Prostate gland (tissue), 2 donors: ENCODE measurements around the gene CMTM3. TPM values are rescaled to one million over a fixed set of nuclear protein-coding genes. Genes with fewer than 3 reads are reported as not detected.
A peak's percentile ranks its signal among the peaks of the same experiment; 100 is the strongest.

Source experiments
- DNase-seq: peaks from one replicate; pipeline ENCODE4 v3.0.0-alpha.2; 2019; ENCODE audit warnings: low spot score
- H3K27ac ChIP-seq, 2 donors: fragments of 200-600 bp; sonication (generic); 2 replicates each; pipeline ENCODE4 v1.5.1; 2017 to 2019
- H3K27me3 ChIP-seq: fragments of 200-600 bp; sonication (generic); replicated peaks from 2 replicates; pipeline ENCODE4 v1.5.1; 2019; ENCODE audit not compliant: insufficient read depth
- H3K36me3 ChIP-seq, 2 donors: fragments of 200-600 bp; sonication (generic); 1 replicate in 1 of 2; 2 replicates in 1 of 2; pipeline versions ENCODE4 v1.5.1 to v1.8.1; 2017 to 2019
- H3K4me1 ChIP-seq: fragments of 200-600 bp; sonication (generic); replicated peaks from 2 replicates; pipeline ENCODE4 v1.5.1; 2019
- H3K4me3 ChIP-seq, 2 donors: fragments of 200-600 bp; sonication (generic); 2 replicates each; pipeline ENCODE4 v1.5.1; 2017 to 2019
- H3K9me3 ChIP-seq: fragments of 200-600 bp; sonication (generic); 2 replicates; pipeline ENCODE4 v1.5.1; 2017
- CTCF ChIP-seq, 4 experiments: fragments of 200-600 bp in 2 of 4; fragments of 450-650 bp in 2 of 4; sonication (generic) in 2 of 4; IDR thresholded peaks; 1 replicate in 3 of 4; 2 replicates in 1 of 4; pipeline ENCODE4 v1.5.1; 2016 to 2019; ENCODE audit warnings: antibody characterized with exemption in 4 of 4, mild to moderate bottlenecking in 2 of 4, moderate library complexity in 2 of 4
- POLR2A ChIP-seq: fragments of 450-650 bp; IDR thresholded peaks from one replicate; pipeline ENCODE4 v1.6.1; 2016; ENCODE audit warnings: antibody characterized with exemption, mild to moderate bottlenecking
- POLR2AphosphoS5 ChIP-seq: sonication (generic); formaldehyde crosslinking; IDR thresholded peaks from one replicate; pipeline ENCODE4 v1.6.1; 2017; ENCODE audit warnings: antibody characterized with exemption
- WGBS: methylation state at CpG from one replicate; pipeline ENCODE4 v1.1.5; 2018; 5-methylcytosine and 5-hydroxymethylcytosine counted together
- intact Hi-C: fragments of 100-400 bp; cut with DNase I; formaldehyde crosslinking; loops from one replicate; pipeline ENCODE4 v1.14.2; 2022
- total RNA-seq, 2 donors: library from RNA; depleted of rRNA; stranded (reverse); fragments of >200 nt; gene quantifications; one replicate each; pipeline ENCODE4 v1.1.0, GENCODE V29; 2016

Gene CMTM3
- total RNA-seq, 2 donors from 2014 or later, result 10.7 to 133 TPM

- Histone ChIP-seq H3K4me1 (no peaks in the 10 kb centered on the region), H3K36me3 (no peaks in the 10 kb centered on the region), H3K27me3 (no peaks in the 10 kb centered on the region), H3K9me3 (no peaks in the 10 kb centered on the region), H3K27ac (no peak overlapping the region), H3K4me3 (no peak overlapping the region)
- intact Hi-C loops, result no loop called here
- WGBS, result 94% methylated on average over 2 of the region's 2 CpGs
- no peak for TF ChIP-seq CTCF (IDR thresholded peaks at IDR 0.05)
- DNase-seq, result no peak
Observed at GRCh38 chr16:66649167-66649566, 44.7 kb downstream of the CMTM3 start.

GRCh38 chr16:66649636-66650205, 45.2 kb downstream of the CMTM3 start:
- TF ChIP-seq POLR2AphosphoS5 (no peak), CTCF (IDR thresholded peaks at IDR 0.05) (no peak), POLR2A (no peak)
- WGBS, result 59% methylated on average over 9 of the region's 9 CpGs
- intact Hi-C loops, result loop anchor here (5.0 kb wide), 1 partner anchor 172 kb away; no protein-coding TSS in a partner anchor
- Histone ChIP-seq H3K9me3 (no peaks in the 10 kb centered on the region), H3K4me1 (no peaks in the 10 kb centered on the region), H3K36me3 (no peaks in the 10 kb centered on the region), H3K4me3 (no peak overlapping the region), H3K27ac (no peak overlapping the region), H3K27me3 (no peaks in the 10 kb centered on the region)
- no peak for DNase-seq

GRCh38 chr16:66650707-66651473, 46.4 kb downstream of the CMTM3 start:
- Histone ChIP-seq H3K4me1 (no peaks in the 10 kb centered on the region), H3K4me3 (no peak overlapping the region), H3K36me3 (no peaks in the 10 kb centered on the region), H3K27me3 (no peaks in the 10 kb centered on the region), H3K27ac (peak overlapping the region in 1 of 2 donors; percentile 34), H3K9me3 (no peaks in the 10 kb centered on the region)
- intact Hi-C loops, result loop anchor here (5.0 kb wide), 1 partner anchor 174 kb away; no protein-coding TSS in a partner anchor
- peak; percentile 76 for DNase-seq
- WGBS, result 19% methylated on average over 18 of the region's 18 CpGs
- TF ChIP-seq CTCF (IDR thresholded peaks at IDR 0.05) (peak; percentile 52 to 87 (median 78)), POLR2AphosphoS5 (peak; percentile 35), POLR2A (no peak)

- intact Hi-C loops, result loop anchor here (5.0 kb wide), 1 partner anchor 174 kb away; no protein-coding TSS in a partner anchor
Observed at GRCh38 chr16:66651474-66651765, 46.9 kb downstream of the CMTM3 start.

More at GRCh38 chr16:66651474-66651765, 46.9 kb downstream of the CMTM3 start:
- Histone ChIP-seq H3K4me3 (no peak overlapping the region), H3K9me3 (no peaks in the 10 kb centered on the region), H3K36me3 (no peaks in the 10 kb centered on the region), H3K27me3 (no peaks in the 10 kb centered on the region), H3K4me1 (no peaks in the 10 kb centered on the region), H3K27ac (no peak overlapping the region)
- TF ChIP-seq CTCF (IDR thresholded peaks at IDR 0.05) (no peak), POLR2A (no peak), POLR2AphosphoS5 (no peak)
- WGBS, result 69% methylated on average over 2 of the region's 2 CpGs
- no peak for DNase-seq
